Suprapubic skin (tissue), 3 donors: ENCODE measurements around the gene TNFSF4.

Experiments used
- CTCF ChIP-seq, 2 donors: fragments of 200-600 bp in 1 of 2; fragments of 450-650 bp in 1 of 2; sonication (generic) in 1 of 2; IDR thresholded peaks; one replicate each; pipeline ENCODE4 v1.5.1; 2016 to 2019; ENCODE audit warnings: antibody characterized with exemption in 2 of 2, mild to moderate bottlenecking in 1 of 2, moderate library complexity in 1 of 2
- EP300 ChIP-seq: sonication (generic); formaldehyde crosslinking; IDR thresholded peaks from one replicate; pipeline ENCODE4 v1.6.1; 2017; ENCODE audit warnings: antibody characterized with exemption

- TF ChIP-seq CTCF (IDR thresholded peaks at IDR 0.05) (no peak), EP300 (no peak)
Measured at GRCh38 chr1:173243300-173243699, 36.2 kb upstream of the TNFSF4 start.
